Heart left ventricle (tissue), 13 donors: ENCODE results near the gene ARFRP1.

ENCODE experiments used
- CTCF ChIP-seq, 12 donors: fragments of 200-600 bp; sonication (generic) in 4 of 12; IDR thresholded peaks; one replicate each; pipeline versions ENCODE4 v1.5.0 to v1.8.0; 2018 to 2022; ENCODE audit warnings: antibody characterized with exemption in 12 of 12, mild to moderate bottlenecking in 5 of 12
- POLR2A ChIP-seq, 2 donors: fragments of 450-650 bp; IDR thresholded peaks; one replicate each; pipeline ENCODE4 v1.6.1; 2017; ENCODE audit warnings: antibody characterized with exemption in 2 of 2, mild to moderate bottlenecking in 2 of 2, moderate library complexity in 2 of 2
- donor health status: ischemic (EF 13 %, LVEDD 7.1; RV severe dilation, severe dysfunction).
- donor health status: DM: no; HTN: yes; CAD: no.
- donor health status: DM: no; HTN: no; CAD: no.
- donor health status: ischemic (EF 25% LVEDD 6.9; RV normal size, moderate dysfunction).
- donor health status: ischemic (EF 25% LVEDD 5.7; RV mildly dilated, moderate dysfunction).
- donor health status: ischemic (EF 35%, LVEDD 5.7; RV mildly dilated, moderate dysfunction).
- donor health status: nonischemic (EF 11% LVEDD 7.7; RV severe dilation, severe dysfunction).
- donor health status: DM: yes; HTN: yes; CAD: no.
- donor health status: PGD.
- donor health status: ischemic (EF 29% LVEDD 5.4; RV normal size, mild dysfunction).
- donor health status: nonischemic (EF 23%, LVEDD 6.1; RV moderate dilation, normal function).

GRCh38 chr20:63718996-63719395 is 11.2 kb upstream of the ARFRP1 start:
- TF ChIP-seq CTCF (IDR thresholded peaks at IDR 0.05) (no peak), POLR2A (IDR thresholded peaks at IDR 0.05) (no peak)
